ENCODE data around the gene AMN.
"Not testable (repeated sequence)": the region's sequence is repeated elsewhere in the genome, so short reads cannot be mapped to it uniquely, and the experiment has no call there.

The AMN gene

DNA sequence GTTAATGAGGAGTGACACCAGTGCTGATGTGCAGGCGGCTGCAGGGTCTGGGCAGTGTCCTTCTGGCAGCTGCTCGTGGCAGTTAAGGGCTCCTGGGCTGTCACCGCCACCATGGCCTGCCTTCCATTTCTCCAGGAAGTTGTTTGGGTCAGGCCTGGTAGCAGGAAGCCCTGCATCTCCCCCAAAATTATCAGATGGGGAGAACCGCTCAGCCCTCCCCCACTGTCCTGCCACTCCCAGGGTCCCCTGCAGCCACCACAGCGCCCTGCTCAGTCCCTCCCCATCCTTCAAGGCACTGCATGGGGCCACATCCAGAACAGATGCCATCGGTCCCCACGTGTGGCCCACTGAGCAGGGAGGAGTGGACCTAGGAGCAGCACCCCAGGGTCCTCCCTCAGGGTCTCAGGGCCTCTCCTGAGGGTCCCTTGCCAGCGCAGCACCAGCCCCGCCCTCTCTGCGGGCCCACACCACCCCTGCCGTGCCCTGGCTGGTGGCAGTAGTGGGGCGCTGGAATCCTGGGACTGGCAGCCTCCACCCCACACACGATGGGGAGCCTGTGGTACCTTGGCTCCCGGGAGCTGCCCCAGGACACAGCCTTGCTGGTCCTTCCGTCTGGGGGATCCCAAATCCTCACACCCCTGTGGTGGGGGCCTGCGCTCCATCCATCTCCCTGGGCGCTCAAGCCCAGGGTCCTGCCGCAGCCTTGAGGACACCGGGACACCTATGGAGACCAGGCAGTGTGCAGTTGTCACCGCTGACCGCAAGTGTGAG lies 10.3 kb upstream of the AMN start:
- no peak for DNase-seq (ENCODE audit: low read depth in 2 of 2)

- DNase-seq (ENCODE audit: low read depth in 2 of 2) = no peak
Measured at GRCh38 chr14:102913341-102914211, 8.9 kb upstream of the AMN start.

- no peak for DNase-seq (ENCODE audit: low read depth in 2 of 2)
Measured at GRCh38 chr14:102914474-102915291, 7.8 kb upstream of the AMN start.

- DNase-seq (ENCODE audit: low read depth in 2 of 2) = no peak
Measured at GRCh38 chr14:102915292-102916110, 7.0 kb upstream of the AMN start.

DNA sequence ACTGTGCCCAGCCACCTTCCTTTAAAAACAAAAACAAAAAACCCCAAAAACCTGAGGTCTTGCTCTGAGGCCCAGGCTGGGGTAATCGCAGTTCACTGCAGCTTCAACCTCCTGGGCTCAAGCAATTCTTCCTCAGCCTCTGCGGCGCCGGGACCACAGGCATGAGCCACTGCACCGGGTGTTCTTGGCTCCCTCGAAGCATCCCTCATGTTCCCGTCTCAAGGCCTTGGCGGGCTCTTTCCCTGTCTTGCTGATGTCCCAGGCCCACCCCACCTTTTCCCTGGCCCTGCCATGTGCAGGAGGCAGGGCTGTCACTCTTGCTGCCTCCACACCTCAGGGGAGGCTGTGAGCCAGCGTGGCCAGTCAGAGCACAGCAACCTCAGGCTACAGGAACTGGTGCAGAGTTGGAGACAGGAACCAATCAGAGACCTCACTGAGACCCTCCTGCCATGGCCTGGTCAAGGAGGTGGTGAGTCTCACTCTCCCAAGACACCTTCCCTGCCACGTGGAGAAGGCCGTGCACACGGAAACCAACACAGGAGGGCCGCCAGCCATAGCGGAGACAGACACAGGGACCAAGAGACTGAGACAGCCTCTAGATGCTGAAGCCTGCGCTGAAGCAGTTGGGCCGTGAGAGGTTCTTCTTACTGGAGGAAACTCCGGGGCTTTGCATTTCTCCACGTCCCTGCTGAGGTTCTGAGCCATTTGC lies 6.0 kb upstream of the AMN start:
- no peak for DNase-seq (ENCODE audit: low read depth in 2 of 2)

DNA sequence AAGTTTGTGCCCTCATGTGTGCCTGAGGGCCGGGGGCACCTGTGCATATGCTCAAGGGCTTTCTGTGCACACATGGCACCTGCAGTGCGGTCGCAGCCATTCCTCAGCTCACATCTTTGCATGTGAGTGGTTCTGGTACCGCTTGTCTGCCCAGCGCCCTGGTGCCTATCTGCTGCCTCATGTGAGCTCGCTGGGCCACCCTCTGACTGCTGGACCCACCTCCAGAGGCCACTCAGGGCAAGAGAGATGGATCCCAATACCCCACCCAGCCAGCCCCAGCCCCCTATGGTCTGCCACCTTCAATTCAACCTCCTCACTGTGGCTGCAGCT lies 5.4 kb upstream of the AMN start:
- no peak for DNase-seq (ENCODE audit: low read depth in 2 of 2)

- DNase-seq (ENCODE audit: low read depth in 2 of 2) = peak; percentile 11 to 15
Measured at GRCh38 chr14:102917469-102918211, 4.8 kb upstream of the AMN start.

DNA sequence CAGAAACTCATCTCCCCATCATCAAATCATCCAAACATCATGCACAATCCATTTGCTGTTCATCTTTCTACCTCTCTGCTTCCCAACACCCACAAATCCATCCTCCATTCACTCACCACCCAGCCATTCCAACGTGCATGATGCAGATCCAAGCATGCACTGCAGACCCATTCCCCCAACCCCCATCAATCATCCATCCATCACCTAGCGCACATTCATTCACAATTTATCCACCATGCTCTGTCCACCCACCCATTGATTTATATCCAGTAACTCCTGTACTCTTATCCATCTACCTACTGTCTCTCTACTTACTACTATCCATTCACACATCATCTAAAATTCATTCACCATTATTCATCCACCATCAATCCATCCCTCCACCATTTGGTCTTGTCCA lies 4.0 kb upstream of the AMN start:
- DNase-seq (ENCODE audit: low read depth in 2 of 2) = no peak

DNA sequence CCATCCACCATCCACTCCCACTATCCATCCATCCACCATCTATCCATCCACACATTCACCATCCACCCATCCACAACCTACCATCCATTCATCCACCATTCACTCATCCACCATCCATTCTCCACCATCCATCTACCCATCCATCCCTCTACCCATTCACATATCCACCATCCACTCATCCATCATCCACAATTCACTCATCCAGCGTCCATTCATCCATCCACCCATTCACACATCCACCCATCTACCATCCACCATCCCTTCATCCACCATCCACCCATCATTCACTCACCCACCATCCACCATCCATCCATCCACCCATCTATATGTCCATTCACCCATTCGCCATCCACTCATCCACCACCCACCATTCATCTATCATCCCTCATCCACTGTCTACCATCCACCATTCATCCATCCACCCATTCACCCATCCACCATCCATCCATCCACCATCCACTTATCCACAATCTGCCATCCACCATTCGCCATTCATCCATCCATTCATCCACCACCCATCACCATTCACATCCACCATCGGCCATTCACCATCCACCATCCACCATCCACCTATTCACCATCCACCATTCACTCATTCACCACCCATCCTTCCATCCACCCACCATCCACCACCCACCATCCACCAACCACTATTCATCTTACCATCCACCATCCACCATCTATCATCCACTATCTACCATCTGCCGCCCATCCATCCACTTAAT lies 2.0 kb upstream of the AMN start:
- no peak for DNase-seq (ENCODE audit: low read depth in 2 of 2)

DNA sequence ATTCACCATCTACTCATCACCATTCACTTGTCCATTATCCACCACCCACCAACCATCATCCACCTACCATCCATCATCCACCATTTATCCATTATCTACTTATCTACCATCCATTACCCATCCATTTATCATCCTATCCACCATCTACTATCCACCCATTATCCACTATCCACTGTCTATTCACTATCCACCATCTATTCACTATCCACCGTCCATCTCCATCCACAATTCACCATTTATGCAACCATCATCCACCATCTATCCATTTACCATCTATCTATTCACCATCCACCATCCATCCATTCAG lies 1.5 kb upstream of the AMN start:
- DNase-seq (ENCODE audit: low read depth in 2 of 2) = no peak

DNA sequence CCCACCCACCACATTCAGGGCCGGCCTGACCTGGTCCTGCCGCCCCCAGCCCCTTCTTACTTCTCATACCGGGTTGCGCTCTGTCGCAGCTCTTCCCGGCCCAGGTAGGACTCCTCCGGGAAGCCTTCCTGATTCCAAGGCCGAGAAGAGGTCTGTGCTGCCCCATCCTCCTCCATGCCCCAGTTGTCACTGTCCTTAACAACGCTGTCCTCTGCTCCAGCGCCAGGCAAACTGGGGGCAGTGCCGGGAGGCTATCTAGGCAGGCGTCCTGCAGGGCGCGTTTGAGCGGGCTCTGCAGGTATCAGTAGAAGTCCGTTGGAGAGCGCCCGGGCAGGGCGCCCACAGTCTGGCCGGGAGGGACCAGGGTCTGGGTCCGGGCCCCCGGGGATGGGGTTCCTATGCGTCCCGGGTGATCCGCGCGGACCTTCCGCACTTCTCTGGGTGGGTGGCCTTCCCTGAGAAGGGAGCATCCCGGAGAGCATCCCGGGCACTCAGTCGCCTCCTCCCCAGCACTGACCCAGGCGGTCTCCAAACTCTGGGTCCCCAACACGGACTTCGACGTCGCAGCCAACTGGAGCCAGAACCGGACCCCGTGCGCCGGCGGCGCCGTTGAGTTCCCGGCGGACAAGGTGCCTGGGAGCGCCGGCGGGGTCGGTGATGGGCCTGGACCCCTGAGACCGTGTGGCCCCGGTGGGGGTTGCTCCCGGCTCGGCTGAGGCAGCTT lies 900 bp downstream of the AMN start:
- no peak for DNase-seq (ENCODE audit: low read depth in 2 of 2)

GRCh38 chr14:102923925-102924486 lies 1.5 kb downstream of the AMN start:
- no peak for DNase-seq (ENCODE audit: low read depth in 2 of 2)

DNA sequence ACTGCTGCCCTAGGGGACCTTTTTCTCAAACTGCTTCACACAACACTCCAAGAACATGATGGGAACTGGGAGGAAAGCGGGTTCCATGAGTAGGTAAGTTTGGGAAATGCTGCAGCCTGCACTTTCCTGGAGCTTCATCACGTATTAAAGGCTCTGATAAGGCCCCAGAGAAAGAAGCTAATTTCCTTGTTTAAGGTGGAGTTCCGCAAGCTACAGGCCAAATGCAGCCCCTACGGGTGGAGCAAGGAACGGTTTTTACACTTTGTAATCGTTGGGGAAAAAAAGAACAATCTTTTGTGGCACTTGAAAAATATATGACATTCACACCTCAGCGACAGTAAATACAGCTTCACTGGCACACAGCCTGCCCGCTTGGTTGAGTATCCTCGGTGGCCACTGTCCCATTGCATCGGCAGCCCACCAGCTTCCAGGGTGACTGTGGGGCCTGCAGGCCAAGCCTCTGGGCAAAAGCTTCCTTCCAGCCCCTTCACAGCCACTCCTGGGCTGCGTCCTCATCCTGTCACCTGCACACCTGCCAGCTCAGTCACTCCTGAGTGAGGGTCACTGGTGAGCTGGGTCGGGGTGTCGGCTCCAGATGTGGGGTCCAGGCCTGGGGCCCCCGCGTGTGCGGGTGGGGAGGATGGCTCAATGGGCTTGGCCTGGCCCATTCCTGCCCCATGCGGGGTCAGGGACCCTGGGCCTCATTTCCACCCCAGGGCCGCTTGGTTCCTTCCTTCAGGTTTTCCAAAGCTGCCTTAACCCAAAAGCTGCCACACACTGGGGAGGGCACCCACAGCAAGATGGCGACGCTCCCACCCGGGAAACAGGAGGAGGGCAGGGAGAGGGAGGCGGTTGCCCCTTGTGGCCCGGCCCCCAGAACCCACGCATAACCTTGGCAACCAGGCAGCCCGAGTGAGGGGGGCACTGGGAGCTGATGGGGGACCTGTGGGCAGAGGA lies 2.4 kb downstream of the AMN start:
- DNase-seq (ENCODE audit: low read depth in 2 of 2) = no peak

- no peak for DNase-seq (ENCODE audit: low read depth in 2 of 2)
Measured at GRCh38 chr14:102925646-102926045, 3.2 kb downstream of the AMN start.

DNA sequence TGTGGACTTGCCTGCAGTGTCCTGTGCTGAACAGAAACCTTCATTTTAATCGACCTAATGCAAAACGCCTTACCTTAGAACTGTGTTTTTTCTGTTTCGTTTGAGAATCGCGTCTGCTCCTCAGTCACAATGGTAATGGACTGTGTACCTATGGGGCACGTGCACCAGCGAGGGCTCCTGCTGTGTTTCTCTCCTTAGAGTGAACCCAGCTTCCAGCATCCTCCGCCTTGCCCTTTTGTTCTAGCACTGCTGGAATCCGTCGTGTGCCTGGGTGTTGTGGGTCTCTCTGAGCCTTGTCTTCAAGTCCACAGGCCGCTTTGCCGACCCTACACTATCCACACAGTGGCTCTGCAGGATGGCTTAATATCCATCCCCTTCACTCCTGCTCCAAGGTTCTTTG lies 3.6 kb downstream of the AMN start:
- no peak for DNase-seq (ENCODE audit: low read depth in 2 of 2)

- DNase-seq (ENCODE audit: low read depth in 2 of 2) = not testable (repeated sequence)
Measured at GRCh38 chr14:102926840-102927239, 4.4 kb downstream of the AMN start.

DNA sequence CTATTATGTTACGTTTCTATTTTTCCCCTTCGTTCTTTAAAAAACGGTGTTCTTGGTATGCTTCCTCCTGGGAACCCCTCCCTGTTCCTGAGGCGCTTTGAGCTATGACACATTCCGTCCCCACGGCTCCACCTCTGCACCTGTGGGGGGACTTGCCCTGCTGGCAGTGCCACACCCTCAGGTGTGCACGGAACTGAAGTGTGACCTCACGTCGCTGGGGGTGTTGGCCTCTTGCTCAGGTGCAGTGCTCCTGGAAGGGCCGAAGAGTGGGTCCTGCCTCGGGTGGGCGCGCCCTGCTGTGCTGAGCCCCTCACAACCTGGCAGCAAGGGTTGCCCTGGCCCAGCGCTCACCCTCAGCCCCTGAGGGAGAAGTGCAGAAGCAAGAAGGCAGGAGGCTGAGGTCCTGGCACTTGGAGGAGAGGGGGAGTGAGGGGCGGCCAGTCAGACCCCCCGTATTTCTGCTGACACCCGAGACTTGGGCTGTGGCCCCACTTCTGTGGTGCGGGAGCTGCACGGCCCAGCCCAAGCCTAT lies 4.9 kb downstream of the AMN start:
- no peak for DNase-seq (ENCODE audit: low read depth in 2 of 2)

Measured in fibroblast of skin of left quadriceps (primary cell).